Prostate gland (tissue), 2 donors: ENCODE data around the gene ARFGAP1. TPM values are rescaled to one million over a fixed set of nuclear protein-coding genes. Genes with fewer than 3 reads are reported as not detected.
"Not testable (repeated sequence)": the region's sequence is repeated elsewhere in the genome, so short reads cannot be mapped to it uniquely, and the experiment has no call there.

ENCODE experiments used
- DNase-seq: peaks from one replicate; pipeline ENCODE4 v3.0.0-alpha.2; 2019; ENCODE audit warnings: low spot score
- H3K27ac ChIP-seq, 2 donors: fragments of 200-600 bp; sonication (generic); 2 replicates each; pipeline ENCODE4 v1.5.1; 2017 to 2019
- H3K27me3 ChIP-seq: fragments of 200-600 bp; sonication (generic); replicated peaks from 2 replicates; pipeline ENCODE4 v1.5.1; 2019; ENCODE audit not compliant: insufficient read depth
- H3K36me3 ChIP-seq, 2 donors: fragments of 200-600 bp; sonication (generic); 1 replicate in 1 of 2; 2 replicates in 1 of 2; pipeline versions ENCODE4 v1.5.1 to v1.8.1; 2017 to 2019
- H3K4me1 ChIP-seq: fragments of 200-600 bp; sonication (generic); replicated peaks from 2 replicates; pipeline ENCODE4 v1.5.1; 2019
- H3K4me3 ChIP-seq, 2 donors: fragments of 200-600 bp; sonication (generic); 2 replicates each; pipeline ENCODE4 v1.5.1; 2017 to 2019
- H3K9me3 ChIP-seq: fragments of 200-600 bp; sonication (generic); 2 replicates; pipeline ENCODE4 v1.5.1; 2017
- POLR2A ChIP-seq: fragments of 450-650 bp; IDR thresholded peaks from one replicate; pipeline ENCODE4 v1.6.1; 2016; ENCODE audit warnings: antibody characterized with exemption, mild to moderate bottlenecking
- POLR2AphosphoS5 ChIP-seq: sonication (generic); formaldehyde crosslinking; IDR thresholded peaks from one replicate; pipeline ENCODE4 v1.6.1; 2017; ENCODE audit warnings: antibody characterized with exemption
- WGBS: methylation state at CpG from one replicate; pipeline ENCODE4 v1.1.5; 2018; 5-methylcytosine and 5-hydroxymethylcytosine counted together
- intact Hi-C: fragments of 100-400 bp; cut with DNase I; formaldehyde crosslinking; loops from one replicate; pipeline ENCODE4 v1.14.2; 2022
- total RNA-seq, 2 donors: library from RNA; depleted of rRNA; stranded (reverse); fragments of >200 nt; gene quantifications; one replicate each; pipeline ENCODE4 v1.1.0, GENCODE V29; 2016
- TF ChIP-seq, protein P1 (sequence below), 4 experiments: fragments of 200-600 bp in 2 of 4; fragments of 450-650 bp in 2 of 4; sonication (generic) in 2 of 4; IDR thresholded peaks; 1 replicate in 3 of 4; 2 replicates in 1 of 4; pipeline ENCODE4 v1.5.1; 2016 to 2019; ENCODE audit warnings: antibody characterized with exemption in 4 of 4, mild to moderate bottlenecking in 2 of 4, moderate library complexity in 2 of 4

Gene ARFGAP1
- total RNA-seq, 2 donors from 2014 or later, result 43.6 to 85.6 TPM

DNA sequence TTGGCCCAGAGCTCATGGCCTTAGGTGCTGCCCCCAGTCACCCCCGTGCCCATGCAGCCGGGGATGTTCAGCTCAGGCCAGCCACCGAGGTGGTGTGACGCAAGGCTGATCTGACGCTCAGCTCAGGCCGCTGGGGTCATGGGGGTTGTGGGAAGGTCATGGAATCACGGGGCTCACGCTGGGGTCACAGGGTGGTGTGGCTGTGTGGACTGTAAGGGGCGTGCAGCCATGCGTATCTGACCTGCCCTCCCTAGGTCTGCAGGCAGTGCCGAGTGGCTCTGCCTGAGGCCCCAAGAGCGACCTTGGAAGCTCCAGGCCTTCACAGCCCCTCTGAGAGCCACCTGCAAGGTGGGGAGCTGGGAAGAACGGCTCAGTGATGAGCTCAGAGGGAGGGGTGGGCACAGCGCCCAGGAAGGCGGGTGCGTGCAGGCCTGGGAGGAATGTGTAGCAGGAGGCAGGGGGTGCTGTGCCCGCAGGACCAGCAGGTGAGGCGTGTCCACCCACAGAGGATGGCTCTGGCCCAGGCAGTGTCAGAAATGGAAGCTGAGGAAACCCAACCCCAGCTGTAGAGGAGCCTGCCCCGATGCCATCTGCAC lies 60.7 kb downstream of the ARFGAP1 start:
- intact Hi-C loops, result no loop called here
- no peaks in the 10 kb centered on the region for H3K4me1 ChIP-seq
- 70% methylated on average over 18 of the region's 19 CpGs for WGBS
- H3K27ac ChIP-seq, result no peak overlapping the region
- H3K9me3 ChIP-seq, result no peaks in the 10 kb centered on the region
- TF ChIP-seq POLR2A (no peak), POLR2AphosphoS5 (no peak)
- TF ChIP-seq, protein P1, sequence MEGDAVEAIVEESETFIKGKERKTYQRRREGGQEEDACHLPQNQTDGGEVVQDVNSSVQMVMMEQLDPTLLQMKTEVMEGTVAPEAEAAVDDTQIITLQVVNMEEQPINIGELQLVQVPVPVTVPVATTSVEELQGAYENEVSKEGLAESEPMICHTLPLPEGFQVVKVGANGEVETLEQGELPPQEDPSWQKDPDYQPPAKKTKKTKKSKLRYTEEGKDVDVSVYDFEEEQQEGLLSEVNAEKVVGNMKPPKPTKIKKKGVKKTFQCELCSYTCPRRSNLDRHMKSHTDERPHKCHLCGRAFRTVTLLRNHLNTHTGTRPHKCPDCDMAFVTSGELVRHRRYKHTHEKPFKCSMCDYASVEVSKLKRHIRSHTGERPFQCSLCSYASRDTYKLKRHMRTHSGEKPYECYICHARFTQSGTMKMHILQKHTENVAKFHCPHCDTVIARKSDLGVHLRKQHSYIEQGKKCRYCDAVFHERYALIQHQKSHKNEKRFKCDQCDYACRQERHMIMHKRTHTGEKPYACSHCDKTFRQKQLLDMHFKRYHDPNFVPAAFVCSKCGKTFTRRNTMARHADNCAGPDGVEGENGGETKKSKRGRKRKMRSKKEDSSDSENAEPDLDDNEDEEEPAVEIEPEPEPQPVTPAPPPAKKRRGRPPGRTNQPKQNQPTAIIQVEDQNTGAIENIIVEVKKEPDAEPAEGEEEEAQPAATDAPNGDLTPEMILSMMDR (IDR thresholded peaks at IDR 0.05), result no peak
- H3K4me3 ChIP-seq, result no peak overlapping the region
- H3K27me3 ChIP-seq, result no peaks in the 10 kb centered on the region
- no peak for DNase-seq
- no peaks in the 10 kb centered on the region for H3K36me3 ChIP-seq

DNA sequence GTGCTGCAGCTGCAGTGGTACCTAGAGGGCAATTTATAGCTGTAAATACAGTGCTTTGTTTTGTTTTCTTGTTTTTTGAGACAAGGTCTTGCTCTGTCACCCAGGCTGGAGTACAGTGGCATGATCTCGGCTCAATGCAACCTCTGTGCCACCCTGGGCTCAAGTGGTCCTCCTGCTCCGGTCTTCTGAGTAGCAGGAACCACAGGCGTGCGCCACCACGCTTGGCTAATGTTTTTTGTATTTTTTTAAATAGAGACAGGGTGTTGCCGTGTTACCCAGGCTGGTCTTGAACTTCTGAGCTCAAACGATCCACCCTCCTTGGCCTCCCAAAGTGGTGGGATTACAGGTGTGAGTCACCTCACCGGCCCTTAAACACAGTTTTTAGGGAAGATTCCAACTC lies 61.7 kb downstream of the ARFGAP1 start:
- Histone ChIP-seq H3K27me3 (no peaks in the 10 kb centered on the region), H3K9me3 (no peaks in the 10 kb centered on the region), H3K27ac (no peak overlapping the region), H3K4me3 (no peak overlapping the region), H3K4me1 (no peaks in the 10 kb centered on the region), H3K36me3 (no peaks in the 10 kb centered on the region)
- no peak for DNase-seq
- intact Hi-C loops, result no loop called here
- TF ChIP-seq POLR2AphosphoS5 (no peak), POLR2A (no peak)
- TF ChIP-seq, protein P1 (IDR thresholded peaks at IDR 0.05), result no peak
- 77% methylated on average over 8 of the region's 8 CpGs for WGBS

DNA sequence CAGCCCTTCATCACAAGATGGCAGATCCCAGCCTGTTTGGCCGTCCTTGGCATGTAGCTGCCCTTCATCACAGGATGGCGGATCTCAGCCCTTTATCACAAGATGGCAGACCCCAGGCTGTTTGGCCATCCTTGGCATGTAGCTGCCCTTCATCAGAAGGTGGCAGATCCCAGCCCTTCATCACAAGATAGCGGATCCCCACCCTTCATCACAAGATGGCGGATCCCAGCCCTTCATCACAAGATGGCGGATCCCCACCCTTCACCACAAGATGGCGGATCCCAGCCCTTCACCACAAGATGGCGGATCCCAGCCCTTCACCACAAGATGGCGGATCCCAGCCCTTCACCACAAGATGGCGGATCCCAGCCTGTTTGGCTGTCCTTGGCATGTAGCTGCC lies 62.4 kb downstream of the ARFGAP1 start:
- H3K36me3 ChIP-seq, intact Hi-C loops, H3K4me1 ChIP-seq, H3K4me3 ChIP-seq, H3K27me3 ChIP-seq, H3K9me3 ChIP-seq, H3K27ac ChIP-seq, DNase-seq: not testable (repeated sequence)
- 94% methylated on average over 9 of the region's 9 CpGs for WGBS

DNA sequence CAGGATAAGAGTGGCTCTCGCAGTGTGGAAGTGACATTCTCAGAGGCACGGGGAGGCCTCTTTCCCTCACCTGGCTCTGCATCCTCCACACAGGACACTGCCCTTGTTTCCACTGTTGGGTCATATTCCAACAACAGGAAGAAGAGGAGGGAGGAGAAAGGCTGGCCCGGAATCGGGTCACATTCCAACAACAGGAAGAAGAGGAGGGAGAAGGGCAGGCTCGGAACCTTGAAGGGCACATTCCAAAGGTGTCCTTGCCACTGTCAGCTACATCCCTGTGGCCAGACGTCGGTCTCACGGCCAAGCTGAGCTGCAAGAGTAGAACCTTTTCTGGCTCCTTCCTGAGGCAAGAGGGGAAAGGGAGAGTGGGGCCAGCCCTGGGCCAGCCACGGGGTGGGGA lies 63.1 kb downstream of the ARFGAP1 start:
- no peaks in the 10 kb centered on the region for H3K27me3 ChIP-seq
- intact Hi-C loops, result no loop called here
- H3K36me3 ChIP-seq, result no peaks in the 10 kb centered on the region
- no peak overlapping the region for H3K4me3 ChIP-seq
- no peak for DNase-seq
- H3K27ac ChIP-seq, result no peak overlapping the region
- TF ChIP-seq POLR2AphosphoS5 (no peak), POLR2A (no peak)
- TF ChIP-seq, protein P1 (IDR thresholded peaks at IDR 0.05), result no peak
- H3K9me3 ChIP-seq, result no peaks in the 10 kb centered on the region
- 45% methylated on average over 9 of the region's 9 CpGs for WGBS
- no peaks in the 10 kb centered on the region for H3K4me1 ChIP-seq

DNA sequence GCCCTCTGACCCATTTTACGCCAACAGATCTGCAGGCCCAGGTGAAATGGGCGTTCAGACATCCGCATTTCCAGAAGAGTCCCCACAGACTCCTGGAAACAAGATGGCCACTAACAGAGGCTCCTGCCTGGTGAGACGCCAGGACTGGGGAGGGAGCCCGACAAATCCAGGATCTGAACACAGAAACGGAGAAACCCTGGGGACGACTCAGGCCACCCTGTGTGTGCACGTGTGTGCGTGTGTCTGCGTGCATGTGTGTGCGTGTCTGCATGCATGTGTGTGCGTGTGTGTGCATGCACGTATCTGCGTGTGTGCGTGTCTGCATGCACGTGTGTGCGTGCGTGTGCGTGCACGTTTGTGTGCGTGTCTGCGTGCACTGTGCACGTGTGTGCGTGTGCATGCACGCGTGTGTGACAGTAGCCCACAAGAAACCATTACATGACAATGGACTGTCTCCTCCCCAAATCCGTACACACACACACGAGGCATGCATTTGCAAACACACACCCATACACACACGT lies 63.7 kb downstream of the ARFGAP1 start:
- WGBS, result 86% methylated on average over 29 of the region's 29 CpGs
- no peaks in the 10 kb centered on the region for H3K36me3 ChIP-seq
- no peak for TF ChIP-seq POLR2AphosphoS5
- no peak for TF ChIP-seq POLR2A
- TF ChIP-seq, protein P1 (IDR thresholded peaks at IDR 0.05), result no peak

More for the DNA sequence above, 63.7 kb downstream of the ARFGAP1 start:
- no peak for DNase-seq
- no peak overlapping the region for H3K27ac ChIP-seq
- no peak overlapping the region for H3K4me3 ChIP-seq
- H3K9me3 ChIP-seq, result no peaks in the 10 kb centered on the region
- intact Hi-C loops, result no loop called here
- H3K27me3 ChIP-seq, result no peaks in the 10 kb centered on the region
- H3K4me1 ChIP-seq, result no peaks in the 10 kb centered on the region
